Stimulated activated CD4-positive, alpha-beta T cell treated with anti-CD3 and anti-CD28 coated beads, Interleukin-12 subunit alpha, Interleukin-12 subunit beta, amount 100 ng/mL, for 4 hours (primary cell): ENCODE measurements around the gene GNMT.
"Not testable (repeated sequence)": the region's sequence is repeated elsewhere in the genome, so short reads cannot be mapped to it uniquely, and the experiment has no call there.

Experiments
- DNase-seq: peaks from one replicate; pipeline ENCODE4 v3.0.0-alpha.2; 2020

Gene GNMT

GRCh38 chr6:42942444-42942843, 18.1 kb upstream of the GNMT start:
- no peak for DNase-seq

- no peak for DNase-seq
Measured at GRCh38 chr6:42947950-42948349, 12.6 kb upstream of the GNMT start.

GRCh38 chr6:42952389-42952788, 8.2 kb upstream of the GNMT start:
- DNase-seq: no peak

DNA sequence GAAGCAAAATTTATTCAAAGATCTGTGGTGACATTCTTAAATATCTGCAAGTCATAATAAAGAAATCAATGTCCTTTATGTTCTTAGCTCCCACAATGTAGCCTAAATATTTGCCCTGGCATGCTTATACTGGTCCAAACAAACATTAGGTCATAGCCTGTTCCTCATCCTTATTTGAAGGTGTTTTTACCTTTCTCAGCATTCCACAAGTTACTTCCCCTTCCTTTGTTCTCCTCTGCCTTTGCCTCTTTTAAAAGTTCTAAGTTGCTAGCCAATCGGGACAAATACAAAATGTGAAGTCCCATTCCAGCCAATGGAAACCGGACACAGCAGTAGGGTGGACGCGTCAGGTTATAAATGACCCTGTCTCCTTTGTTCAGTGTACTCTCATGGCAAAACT, 6.1 kb upstream of the GNMT start:
- DNase-seq: not testable (repeated sequence)

- no peak for DNase-seq
Measured at GRCh38 chr6:42958125-42958524, 2.4 kb upstream of the GNMT start.

GRCh38 chr6:42959917-42960242, 674 bp upstream of the GNMT start:
- DNase-seq: no peak

GRCh38 chr6:42961020-42961470, 491 bp downstream of the GNMT start:
- no peak for DNase-seq

- DNase-seq: no peak
Measured at GRCh38 chr6:42962096-42962495, 1.5 kb downstream of the GNMT start.

DNA sequence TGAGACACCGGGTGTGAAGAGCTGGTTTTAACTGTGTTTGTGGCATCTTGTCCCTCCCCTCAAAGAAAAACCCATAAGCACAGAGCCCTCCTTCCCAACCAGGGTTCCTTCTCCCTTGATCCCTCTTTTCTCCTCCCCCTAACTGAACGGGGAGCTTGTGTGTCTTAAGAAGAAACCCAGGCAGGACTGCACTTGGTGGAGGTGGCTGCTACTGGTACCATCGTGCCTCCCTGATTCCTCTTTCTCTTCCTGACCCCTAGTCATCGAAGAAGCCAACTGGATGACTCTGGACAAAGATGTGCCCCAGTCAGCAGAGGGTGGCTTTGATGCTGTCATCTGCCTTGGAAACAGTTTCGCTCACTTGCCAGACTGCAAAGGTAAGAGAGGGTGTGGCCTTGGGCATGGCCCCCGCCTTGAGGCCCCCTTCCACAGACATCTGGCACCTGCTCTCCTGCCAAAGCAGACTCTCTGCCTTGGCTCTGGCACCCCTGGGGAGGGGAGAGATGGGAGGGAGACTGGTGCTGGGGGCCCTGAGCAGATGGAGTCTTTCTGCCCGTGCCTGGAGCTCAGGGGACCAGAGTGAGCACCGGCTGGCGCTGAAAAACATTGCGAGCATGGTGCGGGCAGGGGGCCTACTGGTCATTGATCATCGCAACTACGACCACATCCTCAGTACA, 2.1 kb downstream of the GNMT start:
- no peak for DNase-seq

GRCh38 chr6:42963179-42963854, 2.8 kb downstream of the GNMT start:
- DNase-seq: no peak

DNA sequence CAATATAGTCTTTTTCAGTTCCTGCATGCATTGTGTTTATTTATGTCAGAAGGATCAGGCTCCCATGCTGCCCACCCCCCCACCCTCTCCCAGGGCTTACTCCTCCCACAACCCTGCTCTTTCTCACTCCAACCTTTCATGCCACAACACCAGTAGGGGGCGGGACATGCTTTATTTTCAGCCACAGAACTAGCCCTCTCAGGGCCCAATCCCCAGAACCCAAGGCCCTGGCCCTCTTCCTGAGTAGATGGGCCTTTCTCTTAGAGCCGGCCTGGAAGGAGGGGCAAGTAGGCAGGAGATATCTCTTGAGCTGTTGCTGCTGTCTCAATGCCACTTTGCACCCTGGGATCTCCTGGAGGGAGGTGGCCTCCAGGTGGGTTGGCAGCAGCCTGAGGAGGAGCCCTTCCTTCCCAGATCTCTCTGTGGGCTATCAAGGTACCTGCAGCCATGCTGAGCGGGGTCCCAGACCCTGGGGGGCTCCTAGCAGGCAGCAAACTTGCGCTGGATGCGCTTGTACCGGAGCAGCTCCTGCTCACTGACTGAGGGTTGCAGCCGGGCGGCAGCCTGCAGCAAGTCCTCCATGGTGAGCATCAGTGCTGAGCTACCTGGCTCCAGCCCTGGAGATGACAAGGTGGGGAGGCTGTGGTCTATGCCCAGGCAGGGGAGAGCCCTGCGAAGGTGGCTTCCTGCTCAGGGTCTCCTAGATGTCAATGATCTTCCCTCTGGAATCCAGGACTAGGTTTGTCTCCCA, 3.5 kb downstream of the GNMT start:
- no peak for DNase-seq

DNA sequence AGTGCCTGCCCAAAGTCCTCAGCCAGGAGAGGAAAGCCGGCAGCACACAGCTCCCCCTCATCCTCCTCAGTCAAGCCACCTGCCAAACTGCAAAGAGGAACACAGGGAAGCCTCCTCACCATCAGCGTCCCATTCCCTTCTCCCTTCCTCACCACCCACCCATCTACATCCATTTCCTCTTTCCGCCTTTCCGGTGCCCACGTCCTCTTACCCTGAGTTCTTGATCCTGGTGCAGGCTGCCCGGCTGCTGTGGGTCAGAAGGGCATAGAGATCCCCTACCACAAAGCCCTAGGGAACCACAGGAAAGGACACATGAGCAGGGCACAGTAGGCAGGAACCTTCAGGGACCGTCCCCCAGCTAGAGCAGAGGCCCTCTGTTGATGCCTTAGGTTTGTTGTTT, 6.0 kb downstream of the GNMT start:
- no peak for DNase-seq

DNA sequence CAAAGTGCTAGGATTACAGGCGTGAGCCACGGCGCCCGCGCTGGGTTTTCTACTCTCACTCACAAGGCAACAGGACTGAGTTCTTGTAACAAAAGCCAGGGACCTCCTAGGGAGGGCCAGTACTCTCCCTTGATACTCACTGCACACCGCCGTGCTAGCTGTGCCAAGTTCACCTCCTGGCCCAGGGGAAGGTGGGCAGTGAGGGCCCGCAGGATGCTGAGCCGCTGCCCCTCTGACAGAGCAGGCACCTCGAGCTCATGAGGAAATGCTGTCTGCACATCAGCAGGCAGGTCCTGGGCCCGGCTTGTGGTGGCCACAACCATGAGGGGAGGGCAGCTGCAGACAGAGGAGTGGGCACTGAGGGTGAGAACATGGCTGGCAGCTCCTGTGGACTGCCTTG, 6.7 kb downstream of the GNMT start:
- DNase-seq: no peak

DNA sequence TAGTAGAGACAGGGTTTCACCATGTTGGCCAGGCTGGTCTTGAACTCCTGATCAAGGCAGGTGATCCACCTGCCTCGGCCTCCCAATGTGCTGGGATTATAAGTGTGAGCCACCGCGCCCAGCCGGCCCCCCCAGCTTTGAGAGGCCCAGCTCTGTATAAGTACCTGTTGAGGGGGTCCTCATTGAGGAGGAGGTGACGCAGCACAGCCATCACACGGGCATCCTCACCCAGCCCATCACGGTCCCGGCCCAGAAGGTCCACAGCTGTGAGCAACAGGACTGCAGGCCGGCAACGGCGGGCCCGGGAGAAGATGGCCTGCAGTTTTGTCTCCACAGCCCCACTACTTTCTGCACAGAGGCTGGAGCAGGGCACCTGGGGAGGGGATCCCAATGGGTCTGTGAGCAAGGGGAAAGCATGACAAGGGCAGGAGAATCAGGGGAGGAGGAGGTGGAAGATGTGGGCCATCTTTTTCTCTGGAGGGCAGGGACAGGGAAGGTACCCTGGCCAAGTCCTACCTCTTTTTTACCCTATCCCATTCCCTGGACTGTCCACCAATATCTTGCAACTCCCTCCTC, 7.7 kb downstream of the GNMT start:
- DNase-seq: no peak

DNA sequence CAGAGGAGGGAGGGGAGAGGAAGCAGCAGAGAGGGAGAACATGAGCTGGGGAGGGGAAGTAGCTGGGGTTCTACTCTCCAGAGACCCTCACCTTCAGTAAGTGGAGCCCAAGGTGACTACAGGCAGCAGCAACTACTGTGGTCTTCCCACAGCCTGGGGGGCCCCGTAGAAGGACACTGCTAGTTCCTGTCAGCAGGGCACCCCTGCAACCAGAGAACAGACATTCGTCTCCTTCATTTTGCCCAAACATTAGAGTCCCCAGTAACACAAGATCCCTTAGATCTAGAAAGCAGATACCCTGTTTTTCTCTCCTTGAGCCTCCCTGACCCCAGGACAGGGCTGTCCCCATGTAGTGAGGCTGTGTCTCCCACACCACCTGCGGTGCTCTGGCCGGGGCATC, 8.2 kb downstream of the GNMT start:
- DNase-seq: no peak

- DNase-seq: no peak
Measured at GRCh38 chr6:42969431-42969830, 8.9 kb downstream of the GNMT start.

- DNase-seq: no peak
Measured at GRCh38 chr6:42969934-42970333, 9.4 kb downstream of the GNMT start.

GRCh38 chr6:42970871-42971612, 10.5 kb downstream of the GNMT start:
- no peak for DNase-seq

DNA sequence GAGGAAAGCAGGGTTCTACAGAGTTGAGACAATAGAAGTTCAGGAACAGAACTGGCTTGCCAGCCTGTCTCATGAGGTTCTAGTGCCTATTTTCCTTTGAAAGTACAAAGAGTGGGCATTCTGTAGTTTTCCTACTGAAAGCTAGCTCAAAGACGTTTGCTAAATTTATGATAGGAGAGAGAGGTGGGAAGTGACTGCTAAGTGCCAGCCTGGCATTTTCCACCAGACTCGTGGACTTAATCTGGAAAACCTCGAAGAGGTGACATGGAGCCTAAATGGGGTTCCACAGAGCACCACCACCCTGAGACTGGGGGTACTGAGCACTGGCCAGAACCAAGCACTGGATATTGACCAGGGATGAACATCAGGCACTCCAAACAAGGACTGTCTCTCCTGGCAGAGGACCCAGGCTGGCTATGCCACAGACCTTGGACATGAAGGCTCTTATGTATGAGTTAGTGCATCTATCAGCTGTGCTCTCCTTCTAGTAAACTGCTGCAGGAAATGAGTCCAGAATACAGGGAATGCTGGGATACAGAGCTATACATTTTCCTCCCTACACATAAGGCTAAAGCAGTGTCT, 11.3 kb downstream of the GNMT start:
- no peak for DNase-seq

GRCh38 chr6:42973926-42974325, 13.4 kb downstream of the GNMT start:
- DNase-seq: no peak

DNA sequence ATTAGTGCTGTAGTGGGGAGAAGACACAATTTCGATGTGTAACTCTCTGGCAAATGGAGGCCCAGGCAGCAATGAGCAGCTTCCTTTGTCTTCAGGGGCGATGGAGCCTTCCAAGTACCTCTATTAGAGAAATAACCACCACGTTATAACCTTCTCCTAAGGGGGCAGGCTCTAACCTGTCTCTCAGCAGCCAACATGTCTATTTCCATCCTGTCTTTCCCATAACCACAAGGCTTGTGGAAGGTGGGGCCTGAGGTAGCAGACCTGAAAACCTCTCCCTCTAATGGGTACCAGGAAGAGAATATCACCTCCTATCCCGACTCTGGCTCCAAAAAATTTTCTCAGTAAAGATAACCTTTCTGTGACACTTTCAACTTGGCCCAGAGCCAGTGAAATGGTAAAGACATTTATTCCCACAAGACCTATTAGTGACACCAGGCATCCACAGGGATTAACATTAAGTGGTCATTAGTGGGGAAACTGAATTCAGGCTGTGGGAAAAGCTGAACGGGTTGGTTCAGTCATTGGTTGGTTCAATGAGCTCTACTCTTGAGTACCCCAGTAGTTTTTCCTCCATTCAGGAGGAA, 14.5 kb downstream of the GNMT start:
- DNase-seq: no peak

GRCh38 chr6:42978487-42978838, 17.9 kb downstream of the GNMT start:
- DNase-seq: no peak
